HepG2 (cell line): ENCODE measurements around the gene NDUFAF5.

Experiments used
- KLF6 ChIP-seq: IDR thresholded peaks from 2 replicates; pipeline ENCODE4 v1.8.0; 2016; ENCODE audit warnings: missing biosample characterization, missing genetic modification reagents
- NONO ChIP-seq, 2 experiments: fragments of 450-650 bp in 1 of 2; sonication (generic) in 1 of 2; formaldehyde crosslinking in 1 of 2; IDR thresholded peaks in 1 of 2; conservative IDR thresholded peaks in 1 of 2; 2 replicates each; pipeline versions ENCODE4 v1.6.1 to v1.8.0; 2017 to 2022; ENCODE audit warnings: mild to moderate bottlenecking in 1 of 2, missing genetic modification reagents in 1 of 2, moderate library complexity in 1 of 2
- POLR2A ChIP-seq, 2 experiments: IDR thresholded peaks; 2 replicates each; pipeline ENCODE4 v1.6.1; 2011; ENCODE audit warnings: low read depth in 2 of 2, low read length in 2 of 2, mild to moderate bottlenecking in 1 of 2, moderate library complexity in 1 of 2; ENCODE audit not compliant: insufficient read depth in 1 of 2
- RORA ChIP-seq: sonication (generic); formaldehyde crosslinking; IDR thresholded peaks from 2 replicates; pipeline ENCODE4 v1.5.0; 2020; ENCODE audit warnings: mild to moderate bottlenecking, missing genetic modification reagents, moderate library complexity
- SMC3 ChIP-seq: IDR thresholded peaks from 2 replicates; pipeline ENCODE4 v1.6.1; 2011; ENCODE audit warnings: low read length, improper control_type of control experiment
- TARDBP ChIP-seq: sonication (generic); formaldehyde crosslinking; IDR thresholded peaks from 2 replicates; pipeline ENCODE4 v1.8.0; 2022; ENCODE audit warnings: mild to moderate bottlenecking, missing genetic modification reagents
- ZKSCAN5 ChIP-seq: sonication (generic); formaldehyde crosslinking; IDR thresholded peaks from 2 replicates; pipeline ENCODE4 v1.5.1; 2020; ENCODE audit warnings: mild to moderate bottlenecking, missing genetic modification reagents
- ZNF121 ChIP-seq: sonication (generic); formaldehyde crosslinking; IDR thresholded peaks from 2 replicates; pipeline ENCODE4 v1.5.0; 2020; ENCODE audit warnings: mild to moderate bottlenecking, missing genetic modification reagents
- ZNF274 ChIP-seq: sonication (generic); formaldehyde crosslinking; IDR thresholded peaks from 2 replicates; pipeline ENCODE4 v1.5.1; 2020; ENCODE audit warnings: mild to moderate bottlenecking, missing genetic modification reagents
- ZNF660 ChIP-seq: sonication (generic); formaldehyde crosslinking; IDR thresholded peaks from 2 replicates; pipeline ENCODE4 v1.5.1; 2020; ENCODE audit warnings: mild to moderate bottlenecking, low read depth, missing genetic modification reagents, borderline replicate concordance
- TF ChIP-seq, protein P1 (sequence below), 2 experiments: IDR thresholded peaks; 2 replicates each; pipeline ENCODE4 v1.6.1; 2011 to 2012; ENCODE audit warnings: low read length in 2 of 2, borderline replicate concordance in 1 of 2, low read depth in 1 of 2, mild to moderate bottlenecking in 1 of 2, moderate library complexity in 1 of 2
- TF ChIP-seq, protein P2 (sequence below): fragments of 450-650 bp; IDR thresholded peaks from 2 replicates; pipeline ENCODE4 v1.6.1; 2016

DNA sequence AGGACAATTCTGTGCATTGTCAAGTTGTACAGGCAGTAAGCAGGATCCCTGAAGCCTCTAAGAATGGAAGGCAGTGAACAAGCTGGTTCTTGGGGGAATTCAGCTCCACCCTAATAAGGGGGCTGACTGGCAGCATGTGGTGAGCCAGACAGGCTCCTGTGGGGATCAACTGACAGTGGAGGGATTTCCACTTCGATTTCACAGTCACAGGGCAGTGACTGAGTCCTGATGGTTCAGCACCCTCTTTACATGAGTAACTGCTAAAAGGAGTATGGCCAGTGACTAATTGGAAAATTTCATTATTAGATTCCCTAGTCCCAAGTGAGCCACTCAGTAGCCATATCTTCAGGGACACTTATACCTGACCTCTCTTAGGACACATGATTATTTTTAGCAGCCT lies 78.4 kb downstream of the NDUFAF5 start:
- TF ChIP-seq ZNF121 (CRISPR knock-in tag) (no peak), POLR2A (IDR thresholded peaks at IDR 0.05; ENCODE audit: insufficient read depth in 1 of 2, low read depth in 2 of 2, low read length in 2 of 2) (no peak), TARDBP (CRISPR knock-in tag) (no peak), NONO (IDR thresholded peaks at IDR 0.05) (no peak), NONO (CRISPR knock-in tag; conservative IDR thresholded peaks at IDR 0.05) (no peak), ZNF660 (CRISPR knock-in tag) (no peak), KLF6 (CRISPR knock-in tag) (no peak), SMC3 (no peak), ZKSCAN5 (CRISPR knock-in tag) (no peak), RORA (CRISPR knock-in tag) (no peak), ZNF274 (CRISPR knock-in tag) (no peak)
- TF ChIP-seq, protein P1, sequence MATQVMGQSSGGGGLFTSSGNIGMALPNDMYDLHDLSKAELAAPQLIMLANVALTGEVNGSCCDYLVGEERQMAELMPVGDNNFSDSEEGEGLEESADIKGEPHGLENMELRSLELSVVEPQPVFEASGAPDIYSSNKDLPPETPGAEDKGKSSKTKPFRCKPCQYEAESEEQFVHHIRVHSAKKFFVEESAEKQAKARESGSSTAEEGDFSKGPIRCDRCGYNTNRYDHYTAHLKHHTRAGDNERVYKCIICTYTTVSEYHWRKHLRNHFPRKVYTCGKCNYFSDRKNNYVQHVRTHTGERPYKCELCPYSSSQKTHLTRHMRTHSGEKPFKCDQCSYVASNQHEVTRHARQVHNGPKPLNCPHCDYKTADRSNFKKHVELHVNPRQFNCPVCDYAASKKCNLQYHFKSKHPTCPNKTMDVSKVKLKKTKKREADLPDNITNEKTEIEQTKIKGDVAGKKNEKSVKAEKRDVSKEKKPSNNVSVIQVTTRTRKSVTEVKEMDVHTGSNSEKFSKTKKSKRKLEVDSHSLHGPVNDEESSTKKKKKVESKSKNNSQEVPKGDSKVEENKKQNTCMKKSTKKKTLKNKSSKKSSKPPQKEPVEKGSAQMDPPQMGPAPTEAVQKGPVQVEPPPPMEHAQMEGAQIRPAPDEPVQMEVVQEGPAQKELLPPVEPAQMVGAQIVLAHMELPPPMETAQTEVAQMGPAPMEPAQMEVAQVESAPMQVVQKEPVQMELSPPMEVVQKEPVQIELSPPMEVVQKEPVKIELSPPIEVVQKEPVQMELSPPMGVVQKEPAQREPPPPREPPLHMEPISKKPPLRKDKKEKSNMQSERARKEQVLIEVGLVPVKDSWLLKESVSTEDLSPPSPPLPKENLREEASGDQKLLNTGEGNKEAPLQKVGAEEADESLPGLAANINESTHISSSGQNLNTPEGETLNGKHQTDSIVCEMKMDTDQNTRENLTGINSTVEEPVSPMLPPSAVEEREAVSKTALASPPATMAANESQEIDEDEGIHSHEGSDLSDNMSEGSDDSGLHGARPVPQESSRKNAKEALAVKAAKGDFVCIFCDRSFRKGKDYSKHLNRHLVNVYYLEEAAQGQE (IDR thresholded peaks at IDR 0.05; ENCODE audit: borderline replicate concordance in 1 of 2, low read depth in 1 of 2, low read length in 2 of 2) = no peak
- TF ChIP-seq, protein P2, sequence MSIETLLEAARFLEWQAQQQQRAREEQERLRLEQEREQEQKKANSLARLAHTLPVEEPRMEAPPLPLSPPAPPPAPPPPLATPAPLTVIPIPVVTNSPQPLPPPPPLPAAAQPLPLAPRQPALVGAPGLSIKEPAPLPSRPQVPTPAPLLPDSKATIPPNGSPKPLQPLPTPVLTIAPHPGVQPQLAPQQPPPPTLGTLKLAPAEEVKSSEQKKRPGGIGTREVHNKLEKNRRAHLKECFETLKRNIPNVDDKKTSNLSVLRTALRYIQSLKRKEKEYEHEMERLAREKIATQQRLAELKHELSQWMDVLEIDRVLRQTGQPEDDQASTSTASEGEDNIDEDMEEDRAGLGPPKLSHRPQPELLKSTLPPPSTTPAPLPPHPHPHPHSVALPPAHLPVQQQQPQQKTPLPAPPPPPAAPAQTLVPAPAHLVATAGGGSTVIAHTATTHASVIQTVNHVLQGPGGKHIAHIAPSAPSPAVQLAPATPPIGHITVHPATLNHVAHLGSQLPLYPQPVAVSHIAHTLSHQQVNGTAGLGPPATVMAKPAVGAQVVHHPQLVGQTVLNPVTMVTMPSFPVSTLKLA = no peak
